HG03520 (cell line): ENCODE data around the gene TPK1.
A peak's percentile ranks its signal among the peaks of the same experiment; 100 is the strongest.

Experiments
- ATAC-seq: cut with Tn5 transposase; IDR thresholded peaks from one replicate; pipeline ENCODE4 v1.9.1; 2021; ENCODE audit warnings: mild to moderate bottlenecking, moderate library complexity; ENCODE audit not compliant: unreplicated experiment

Gene TPK1

GRCh38 chr7:144534655-144535395 is 301.0 kb downstream of the TPK1 start:
- ATAC-seq: no peak

- no peak for ATAC-seq
Observed at GRCh38 chr7:144534196-144534595, 301.7 kb downstream of the TPK1 start.

- no peak for ATAC-seq
Observed at GRCh38 chr7:144531181-144531580, 304.7 kb downstream of the TPK1 start.

GRCh38 chr7:144529269-144529926 is 306.5 kb downstream of the TPK1 start:
- ATAC-seq: peak; percentile 99

- no peak for ATAC-seq
Observed at GRCh38 chr7:144528536-144529045, 307.3 kb downstream of the TPK1 start.

- ATAC-seq: no peak
Observed at GRCh38 chr7:144527051-144527471, 308.8 kb downstream of the TPK1 start.

GRCh38 chr7:144525956-144526355 is 309.9 kb downstream of the TPK1 start:
- ATAC-seq: no peak

GRCh38 chr7:144524271-144524670 is 311.6 kb downstream of the TPK1 start:
- no peak for ATAC-seq

GRCh38 chr7:144523621-144524020 is 312.2 kb downstream of the TPK1 start:
- no peak for ATAC-seq

- ATAC-seq: no peak
Observed at GRCh38 chr7:144519925-144520324, 315.9 kb downstream of the TPK1 start.

GRCh38 chr7:144518360-144518759 is 317.5 kb downstream of the TPK1 start:
- ATAC-seq: no peak

GRCh38 chr7:144517749-144518148 is 318.1 kb downstream of the TPK1 start:
- ATAC-seq: no peak

GRCh38 chr7:144516729-144517525 is 318.9 kb downstream of the TPK1 start:
- no peak for ATAC-seq

- ATAC-seq: peak; percentile 38
Observed at GRCh38 chr7:144513334-144513733, 322.5 kb downstream of the TPK1 start.

- ATAC-seq: no peak
Observed at GRCh38 chr7:144510621-144511020, 325.2 kb downstream of the TPK1 start.

- ATAC-seq: peak; percentile 98
Observed at GRCh38 chr7:144508702-144509101, 327.2 kb downstream of the TPK1 start.

GRCh38 chr7:144503215-144503614 is 332.6 kb downstream of the TPK1 start:
- ATAC-seq: no peak

- no peak for ATAC-seq
Observed at GRCh38 chr7:144500225-144500624, 335.6 kb downstream of the TPK1 start.

GRCh38 chr7:144497282-144497681 is 338.6 kb downstream of the TPK1 start:
- no peak for ATAC-seq

GRCh38 chr7:144494355-144494754 is 341.5 kb downstream of the TPK1 start:
- no peak for ATAC-seq

GRCh38 chr7:144489504-144489903 is 346.3 kb downstream of the TPK1 start:
- no peak for ATAC-seq
